NCI-H2171 treated with DMSO at 0.1 percent for 48 hours (cell line): ENCODE measurements around the gene SLC7A5.
"Not testable (repeated sequence)": the region's sequence is repeated elsewhere in the genome, so short reads cannot be mapped to it uniquely, and the experiment has no call there.

Experiments used
- DNase-seq: peaks from one replicate; lab custom pipeline; 2025; lab: John Stamatoyannopoulos, UW

SLC7A5 gene

DNA sequence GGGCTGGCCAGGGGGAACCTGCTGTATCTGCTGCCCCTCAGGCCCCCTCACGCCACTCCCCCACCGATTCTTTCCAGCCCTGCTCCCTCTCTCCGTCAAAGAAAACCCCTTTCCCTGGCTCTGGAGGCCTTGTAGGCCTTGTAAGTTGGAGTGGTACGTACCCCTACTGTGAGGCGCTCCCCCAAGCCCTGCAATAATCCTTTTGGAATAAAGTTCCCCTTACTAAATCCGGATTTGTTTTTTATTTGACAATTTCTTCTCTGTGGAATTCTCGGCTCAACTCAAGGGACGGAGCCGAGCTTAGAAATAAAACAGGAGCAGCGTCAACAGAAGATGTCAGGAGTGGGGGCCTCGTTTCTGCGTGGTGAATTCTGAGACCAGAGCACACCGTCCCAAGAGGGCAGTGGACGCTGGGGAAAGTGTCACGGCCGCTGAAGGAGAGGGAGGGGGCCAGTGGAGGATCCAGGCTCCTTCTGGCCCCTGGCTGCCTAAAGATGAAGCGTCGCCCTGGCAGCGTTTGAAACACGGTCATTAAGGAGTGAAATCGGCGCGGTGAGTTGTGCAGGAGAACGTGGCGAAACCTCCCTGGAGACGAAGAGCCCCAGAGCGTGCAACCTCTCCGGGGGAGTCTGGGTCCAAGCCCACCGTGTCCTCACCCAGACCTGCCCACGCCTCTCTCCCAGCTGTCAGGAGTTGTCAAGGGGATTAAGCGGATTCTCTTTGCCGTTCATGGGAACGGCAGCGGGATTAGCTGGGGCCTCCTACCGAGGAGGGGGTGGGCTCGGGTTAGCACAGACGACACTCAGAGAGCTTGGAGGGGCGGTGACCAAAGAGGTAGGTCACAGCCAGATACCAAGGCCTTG, 47.0 kb downstream of the SLC7A5 start:
- no peak for DNase-seq

GRCh38 chr16:87821376-87822107, 47.8 kb downstream of the SLC7A5 start:
- DNase-seq: no peak

DNA sequence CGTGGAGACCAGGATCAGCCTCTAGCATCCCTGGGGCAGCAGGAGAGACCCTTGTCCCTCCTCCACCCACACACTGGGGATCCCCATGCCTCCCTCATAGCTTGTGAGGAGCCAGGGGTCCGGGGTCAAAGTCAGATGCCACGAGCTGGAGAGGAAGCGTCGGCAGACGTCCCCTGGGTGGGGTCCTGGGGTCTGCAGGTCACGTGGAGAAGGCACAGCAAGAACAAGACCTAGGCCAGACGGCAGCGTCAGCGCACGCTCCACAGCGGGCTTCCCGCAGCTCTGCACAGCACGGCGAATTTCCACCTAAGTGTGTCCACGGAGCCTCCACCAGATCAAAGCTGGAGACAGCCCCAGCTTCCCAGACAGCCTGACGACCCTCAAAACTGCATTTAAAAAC, 49.3 kb downstream of the SLC7A5 start:
- no peak for DNase-seq

DNA sequence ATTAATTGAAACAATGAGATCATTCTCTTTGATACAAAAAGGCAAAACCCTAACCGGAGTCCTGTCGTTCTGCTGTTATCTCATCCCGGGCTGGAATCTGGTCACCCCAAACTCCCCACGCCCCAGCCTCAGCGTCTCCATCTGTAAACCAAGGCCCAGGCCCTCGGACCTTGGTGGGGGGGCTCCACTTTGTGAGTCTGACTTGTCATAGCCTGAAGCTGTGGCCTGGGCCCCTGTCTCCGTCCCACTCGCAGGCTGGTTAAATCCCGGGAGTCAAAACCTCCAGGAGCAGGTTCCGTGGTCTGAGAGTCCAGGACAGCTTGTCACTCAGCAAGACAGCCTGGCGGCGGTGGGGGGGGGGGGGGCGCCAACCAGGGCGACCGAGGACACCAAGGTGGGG, 50.0 kb downstream of the SLC7A5 start:
- no peak for DNase-seq

DNA sequence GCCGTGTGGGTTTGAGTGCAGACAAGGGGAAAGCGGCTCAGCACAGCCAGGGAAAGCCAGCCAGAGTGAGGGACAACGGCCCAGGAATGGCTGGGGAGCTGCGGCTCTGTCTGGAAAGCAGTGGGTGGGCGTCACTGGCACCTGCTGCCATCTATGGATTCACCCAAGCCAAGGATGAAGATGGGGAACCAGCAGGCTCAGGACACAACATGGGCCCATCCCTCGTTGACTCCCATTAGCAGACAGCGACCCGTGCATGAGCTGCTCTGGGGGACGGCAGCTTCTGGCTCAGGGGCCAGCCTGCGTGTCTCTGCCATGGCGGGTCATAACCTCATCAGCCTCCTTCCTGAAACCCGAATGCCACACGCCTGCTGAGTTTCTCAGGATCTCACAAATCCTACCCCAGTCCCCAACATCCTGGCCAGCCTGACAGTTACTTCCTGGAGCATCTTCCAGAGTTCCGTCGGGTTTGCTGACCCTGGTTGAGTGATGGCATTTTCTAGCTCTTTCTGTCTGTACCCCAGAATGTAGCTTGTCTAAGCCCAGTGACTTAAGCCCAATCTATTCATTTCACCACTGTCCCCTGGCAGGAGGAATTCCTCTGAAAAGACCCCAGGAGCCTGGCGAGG, 50.7 kb downstream of the SLC7A5 start:
- no peak for DNase-seq

- no peak for DNase-seq
Observed at GRCh38 chr16:87817910-87818309, 51.4 kb downstream of the SLC7A5 start.

DNA sequence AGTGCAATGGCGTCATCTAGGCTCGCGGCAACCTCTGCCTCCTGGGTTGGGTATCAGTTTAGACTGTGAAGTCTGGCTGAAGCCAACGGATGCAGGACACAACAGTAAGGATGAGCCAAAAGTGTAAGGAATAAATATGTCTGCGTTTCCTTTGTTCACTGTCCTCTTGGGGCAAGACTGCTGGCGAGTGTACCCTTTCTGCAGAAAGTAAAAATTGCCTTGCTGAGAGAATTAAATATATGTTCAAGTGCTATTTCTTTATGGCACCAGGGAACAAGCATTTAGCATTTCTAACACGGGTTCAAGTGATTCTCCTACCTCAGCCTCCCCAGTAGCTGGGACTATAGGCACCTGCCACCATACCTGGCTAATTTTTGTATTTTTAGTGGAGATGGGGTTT, 51.9 kb downstream of the SLC7A5 start:
- DNase-seq: not testable (repeated sequence)

DNA sequence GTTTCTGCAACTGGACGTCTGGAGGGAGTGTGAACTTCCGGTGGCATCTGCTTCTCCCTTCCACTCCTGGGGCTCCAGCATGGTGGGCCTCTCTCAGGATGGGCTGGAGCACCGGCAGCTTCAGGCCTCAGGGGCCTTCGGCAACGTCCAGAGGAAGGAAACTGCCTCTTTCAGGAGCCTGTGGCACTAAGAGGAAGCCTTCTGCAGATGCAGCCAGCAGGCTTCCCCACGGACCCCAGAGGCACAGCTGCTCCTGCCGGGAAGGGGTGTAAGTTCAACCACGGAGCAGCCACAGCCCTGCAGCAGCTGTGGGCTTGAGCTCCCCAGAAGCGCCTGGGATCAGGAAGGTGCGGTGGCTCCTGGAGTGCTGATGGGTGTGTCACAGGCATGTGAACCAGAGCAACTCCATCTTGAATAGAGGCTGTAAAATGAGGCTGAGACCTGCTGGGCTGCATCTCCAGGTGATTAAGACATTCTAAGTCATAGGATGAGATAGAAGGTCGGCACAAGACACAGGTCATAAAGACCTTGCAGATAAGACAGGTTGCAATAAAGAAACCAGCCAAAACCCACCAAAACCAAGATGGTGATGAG, 52.7 kb downstream of the SLC7A5 start:
- no peak for DNase-seq

GRCh38 chr16:87815567-87815966, 53.7 kb downstream of the SLC7A5 start:
- DNase-seq: no peak

DNA sequence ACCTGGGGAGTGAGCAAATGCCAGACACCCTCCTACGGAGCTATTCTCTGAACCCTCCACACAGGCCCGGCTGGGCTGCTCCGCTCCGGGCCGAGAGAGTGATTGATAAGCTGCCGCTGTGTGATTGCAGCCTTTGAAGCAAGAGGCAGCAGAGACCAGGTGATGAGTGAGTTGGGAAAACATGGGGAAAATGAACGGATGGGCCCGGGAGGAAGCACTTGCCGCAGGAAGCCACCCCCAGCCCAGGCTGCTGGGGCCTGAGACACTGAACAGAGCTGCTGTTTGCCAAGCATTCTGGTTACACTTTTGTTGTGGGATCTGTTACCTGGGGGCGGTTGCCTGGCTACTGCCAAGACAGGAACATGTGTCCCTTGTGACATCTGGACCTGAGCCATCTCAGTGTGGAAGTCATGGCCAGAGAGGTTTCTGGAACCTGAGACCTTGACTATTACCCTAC, 57.1 kb downstream of the SLC7A5 start:
- peak; percentile 6 for DNase-seq

DNA sequence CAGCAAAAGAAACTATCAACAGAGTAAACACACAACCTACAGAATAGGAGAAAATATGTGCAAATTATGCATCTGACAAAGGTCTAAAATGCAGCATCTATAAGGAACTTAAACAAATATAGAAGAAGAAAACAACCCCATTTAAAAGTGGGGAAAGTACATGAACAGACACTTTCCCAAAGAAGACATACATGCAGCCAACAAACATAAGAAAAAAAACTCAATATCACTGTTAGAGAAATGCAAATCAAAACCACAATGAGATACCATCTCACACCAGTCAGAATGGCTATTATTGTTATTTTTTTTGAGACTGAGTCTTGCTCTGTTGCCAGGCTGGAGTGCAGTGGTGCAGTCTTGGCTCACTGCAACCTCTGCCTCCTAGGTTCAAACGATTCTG, 57.9 kb downstream of the SLC7A5 start:
- DNase-seq: not testable (repeated sequence)

GRCh38 chr16:87809150-87809902, 60.0 kb downstream of the SLC7A5 start:
- no peak for DNase-seq

GRCh38 chr16:87808108-87808507, 61.2 kb downstream of the SLC7A5 start:
- no peak for DNase-seq

- DNase-seq: peak; percentile 97
Observed at GRCh38 chr16:87806641-87807546, 62.4 kb downstream of the SLC7A5 start.

DNA sequence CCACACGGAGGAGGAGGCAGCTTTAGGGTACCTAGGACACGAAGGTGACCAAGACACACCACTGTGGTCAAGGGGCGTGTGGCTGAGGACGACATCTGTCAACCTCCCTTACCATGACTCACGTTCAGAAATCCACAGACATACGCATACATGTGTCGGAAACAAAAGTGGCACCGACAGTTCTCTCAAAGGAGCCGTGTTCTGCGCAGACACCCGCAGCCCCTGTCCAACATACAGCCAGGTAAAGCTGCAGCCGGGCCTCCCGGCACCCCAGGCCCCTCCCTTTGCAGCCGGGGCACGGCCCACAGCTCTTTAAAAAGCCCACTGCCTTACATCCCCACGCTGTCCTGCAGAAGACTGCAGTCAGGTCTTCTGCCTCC, 63.1 kb downstream of the SLC7A5 start:
- no peak for DNase-seq

- DNase-seq: no peak
Observed at GRCh38 chr16:87803385-87803784, 65.9 kb downstream of the SLC7A5 start.

DNA sequence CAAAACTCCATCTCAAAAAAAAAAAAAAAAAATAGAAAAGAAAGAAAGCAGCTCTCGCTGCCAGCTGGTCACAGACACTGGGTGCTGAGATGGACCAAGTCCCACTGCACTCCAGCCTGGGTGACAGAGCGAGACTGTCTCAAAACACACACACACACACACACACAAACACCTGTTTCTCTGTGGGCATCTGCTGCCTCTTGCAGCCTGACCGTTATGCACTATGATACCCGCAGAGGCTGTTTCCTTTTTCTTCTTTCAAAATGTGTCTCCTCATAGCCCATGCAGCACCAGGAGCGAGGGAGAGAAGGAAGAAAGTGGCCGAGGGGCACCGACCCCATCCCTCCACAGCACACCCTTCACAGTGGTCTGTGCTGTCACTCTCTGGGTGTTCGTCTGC, 66.6 kb downstream of the SLC7A5 start:
- DNase-seq: peak; percentile 24

GRCh38 chr16:87801679-87802259, 67.5 kb downstream of the SLC7A5 start:
- DNase-seq: no peak

DNA sequence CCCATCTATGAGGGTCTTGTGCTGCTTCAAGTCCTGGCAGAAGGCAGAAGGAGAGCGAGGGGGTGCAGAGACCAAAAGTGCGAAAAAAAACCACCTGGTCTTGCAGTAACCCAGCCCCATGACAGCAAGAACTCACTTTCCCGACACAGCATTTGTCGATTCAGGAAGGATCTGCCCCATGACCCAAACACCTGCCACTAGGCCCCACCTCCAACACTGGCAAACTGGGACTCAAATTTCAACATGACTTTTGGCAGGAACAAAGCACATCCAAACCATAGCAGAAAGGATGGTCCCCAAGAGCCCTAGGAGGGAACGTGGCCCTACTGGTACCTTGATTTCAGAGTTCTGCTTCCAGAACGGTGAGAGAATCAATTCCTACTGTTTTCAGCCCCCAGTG, 68.8 kb downstream of the SLC7A5 start:
- DNase-seq: peak; percentile 77

DNA sequence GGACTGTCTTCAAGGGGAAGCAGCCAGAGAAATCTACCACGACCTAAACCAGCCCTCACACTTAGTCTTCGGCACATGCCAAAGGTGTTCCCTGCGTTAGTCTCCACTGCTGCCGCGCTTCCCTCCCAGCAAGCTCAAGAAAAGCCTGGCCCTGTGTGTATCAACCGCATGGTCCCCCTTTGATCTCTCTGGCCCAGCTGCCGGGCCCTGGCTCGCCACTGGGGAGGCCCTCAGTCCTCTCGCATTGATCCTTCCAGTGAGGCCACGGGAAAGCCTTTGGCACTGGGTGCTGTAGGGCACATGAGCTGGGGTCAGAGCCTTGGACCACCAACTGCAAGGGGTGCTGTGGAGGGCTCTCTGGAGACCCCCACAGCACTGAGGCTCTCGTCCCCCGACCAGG, 74.0 kb downstream of the SLC7A5 start:
- DNase-seq: no peak
